ENCODE results near the gene ACAT1.
A peak's percentile ranks its signal among the peaks of the same experiment; 100 is the strongest.
"Not testable (repeated sequence)": the region's sequence is repeated elsewhere in the genome, so short reads cannot be mapped to it uniquely, and the experiment has no call there.

Gene ACAT1

DNA sequence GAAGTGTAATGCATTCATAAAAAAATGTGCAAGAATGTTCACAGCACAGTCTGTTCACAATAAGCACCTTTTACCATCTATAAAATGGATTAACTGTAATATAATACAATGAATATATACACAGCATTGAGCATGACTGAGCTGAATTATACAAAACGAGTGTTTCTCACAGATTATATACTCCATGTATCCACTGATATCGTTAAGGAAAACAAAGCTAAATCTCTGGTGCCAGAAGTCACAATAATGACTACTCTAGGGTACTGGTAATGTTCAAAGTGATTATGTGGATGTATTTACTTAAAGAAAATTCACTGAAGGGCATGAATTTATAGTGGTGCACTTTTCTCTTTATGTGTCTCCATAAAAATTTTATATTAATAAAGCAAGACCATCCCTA, 33.2 kb downstream of the ACAT1 start:
- no peak for TF ChIP-seq TAF1 (IDR thresholded peaks at IDR 0.05; ENCODE audit: borderline replicate concordance, low read depth, low read length)
- no peak for TF ChIP-seq POLR2AphosphoS5 (IDR thresholded peaks at IDR 0.05; ENCODE audit: low read depth, low read length)
- TF ChIP-seq POLR2A (IDR thresholded peaks at IDR 0.05; ENCODE audit: low read depth, low read length): no peak
- no peak for FAIRE-seq
- no peak for DNase-seq (ENCODE audit: insufficient read length)

DNA sequence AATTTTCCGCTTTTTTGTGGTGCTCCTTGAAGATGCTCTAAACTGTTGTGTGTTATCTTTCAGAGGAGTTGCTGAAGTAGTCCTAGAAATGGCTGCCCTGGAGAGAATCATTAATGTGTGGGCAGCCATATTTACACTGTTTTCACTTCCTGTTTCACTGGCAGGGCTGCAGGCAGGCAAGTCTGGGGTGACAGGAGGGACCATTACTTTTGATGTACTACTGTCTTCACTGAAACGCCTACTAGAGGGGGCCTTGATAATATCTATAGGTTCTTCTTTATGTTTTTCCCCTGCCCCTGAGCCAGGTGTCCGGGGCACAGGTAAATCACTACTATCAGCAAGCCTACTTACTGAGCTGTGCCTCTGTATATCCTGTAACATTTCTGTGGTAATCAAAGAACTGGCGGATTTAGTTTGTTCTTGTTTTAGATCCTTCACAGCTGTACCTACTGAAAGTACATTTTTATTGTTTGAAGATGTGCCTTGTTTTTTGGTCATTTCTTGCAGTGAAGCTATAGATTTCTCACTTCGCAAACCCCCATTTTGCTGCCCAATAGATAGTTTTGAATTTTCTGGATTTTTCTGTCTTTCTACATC, 39.7 kb downstream of the ACAT1 start:
- no peak for TF ChIP-seq POLR2A (IDR thresholded peaks at IDR 0.05; ENCODE audit: low read depth, low read length)
- TF ChIP-seq POLR2AphosphoS5 (IDR thresholded peaks at IDR 0.05; ENCODE audit: low read depth, low read length): no peak
- no peak for TF ChIP-seq TAF1 (IDR thresholded peaks at IDR 0.05; ENCODE audit: borderline replicate concordance, low read depth, low read length)
- peak; percentile 30 for DNase-seq (ENCODE audit: insufficient read length)
- FAIRE-seq: peak; percentile 91

- not testable (repeated sequence) for FAIRE-seq; DNase-seq (ENCODE audit: insufficient read length)
Measured at GRCh38 chr11:108162878-108163277, 41.5 kb downstream of the ACAT1 start.

GRCh38 chr11:108167624-108168023, 46.3 kb downstream of the ACAT1 start:
- no peak for FAIRE-seq
- DNase-seq (ENCODE audit: insufficient read length): no peak
- TF ChIP-seq POLR2AphosphoS5 (IDR thresholded peaks at IDR 0.05; ENCODE audit: low read depth, low read length) (no peak), TAF1 (IDR thresholded peaks at IDR 0.05; ENCODE audit: borderline replicate concordance, low read depth, low read length) (no peak), POLR2A (IDR thresholded peaks at IDR 0.05; ENCODE audit: low read depth, low read length) (no peak)

DNA sequence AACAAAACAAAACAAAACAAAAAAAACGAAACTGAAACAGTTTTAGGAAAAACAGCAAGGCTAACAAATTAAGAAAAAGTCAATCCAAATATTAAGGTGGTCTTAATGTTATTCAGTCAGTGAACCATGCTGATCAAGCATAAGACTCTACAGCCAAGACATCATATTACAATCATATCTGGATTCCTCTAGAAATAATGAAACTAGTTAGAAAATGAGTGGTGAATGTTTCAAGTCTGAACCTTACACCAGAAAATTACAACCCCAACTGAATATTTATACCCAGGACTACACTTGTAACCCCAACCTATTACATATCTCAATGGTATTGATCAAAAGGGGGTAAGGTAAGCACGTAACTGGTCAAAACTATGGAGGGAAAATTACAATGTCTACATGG, 48.8 kb downstream of the ACAT1 start:
- no peak for DNase-seq (ENCODE audit: insufficient read length)
- peak; percentile 76 for FAIRE-seq
- TF ChIP-seq POLR2A (IDR thresholded peaks at IDR 0.05; ENCODE audit: low read depth, low read length): no peak
- TF ChIP-seq POLR2AphosphoS5 (IDR thresholded peaks at IDR 0.05; ENCODE audit: low read depth, low read length): no peak
- TF ChIP-seq TAF1 (IDR thresholded peaks at IDR 0.05; ENCODE audit: borderline replicate concordance, low read depth, low read length): no peak

GRCh38 chr11:108177570-108177969, 56.2 kb downstream of the ACAT1 start:
- no peak for TF ChIP-seq POLR2A (IDR thresholded peaks at IDR 0.05; ENCODE audit: low read depth, low read length)
- DNase-seq (ENCODE audit: insufficient read length) (no peak), FAIRE-seq (no peak)

DNA sequence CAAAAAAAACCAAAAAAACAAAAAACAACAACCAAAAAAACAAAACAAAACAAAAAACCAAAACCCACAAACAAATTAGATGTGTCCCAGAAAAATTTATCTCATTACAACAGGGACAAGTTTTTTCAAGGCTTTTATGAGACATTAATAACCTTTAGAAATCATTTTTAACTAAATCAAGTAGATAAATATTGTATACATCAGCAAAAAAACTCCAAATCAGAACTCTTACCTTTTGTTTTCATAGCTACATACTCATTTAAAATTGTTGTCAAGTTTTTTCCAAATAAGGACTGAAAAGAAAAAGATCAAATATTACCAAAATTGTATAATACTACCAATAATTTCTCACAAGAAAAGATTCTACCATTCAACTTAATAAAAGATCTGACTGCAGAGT, 72.4 kb downstream of the ACAT1 start:
- DNase-seq (ENCODE audit: insufficient read length): no peak
- TF ChIP-seq TAF1 (IDR thresholded peaks at IDR 0.05; ENCODE audit: borderline replicate concordance, low read depth, low read length) (no peak), POLR2A (IDR thresholded peaks at IDR 0.05; ENCODE audit: low read depth, low read length) (no peak), POLR2AphosphoS5 (IDR thresholded peaks at IDR 0.05; ENCODE audit: low read depth, low read length) (no peak)
- FAIRE-seq: no peak

DNA sequence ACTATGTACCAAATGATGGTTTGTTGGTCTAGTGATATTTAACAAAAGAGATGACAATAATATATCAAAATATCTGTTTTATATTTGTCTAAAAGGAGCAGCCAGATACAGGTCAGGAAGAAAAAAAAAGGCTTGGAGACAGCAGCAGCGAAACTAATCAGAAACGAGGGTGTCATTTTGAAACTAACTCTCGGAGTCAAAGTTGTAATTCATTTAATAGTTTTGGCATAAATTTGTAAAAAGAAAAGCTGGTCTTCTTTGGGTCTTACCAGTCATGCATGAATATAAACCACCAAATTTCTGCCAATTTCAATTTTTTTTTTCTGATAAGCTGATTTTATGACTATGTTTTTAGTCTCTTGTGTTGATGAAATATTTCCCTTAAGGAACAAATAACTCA, 75.5 kb downstream of the ACAT1 start:
- DNase-seq (ENCODE audit: insufficient read length) (no peak), FAIRE-seq (no peak)
- TF ChIP-seq TAF1 (IDR thresholded peaks at IDR 0.05; ENCODE audit: borderline replicate concordance, low read depth, low read length) (no peak), POLR2AphosphoS5 (IDR thresholded peaks at IDR 0.05; ENCODE audit: low read depth, low read length) (no peak), POLR2A (IDR thresholded peaks at IDR 0.05; ENCODE audit: low read depth, low read length) (no peak)

Measured in GM12892 (cell line).